Esophagus mucosa (tissue), 1 donor: ENCODE results near the gene MIEN1. TPM values are rescaled to one million over a fixed set of nuclear protein-coding genes. Genes with fewer than 3 reads are reported as not detected.
"Not testable (repeated sequence)": the region's sequence is repeated elsewhere in the genome, so short reads cannot be mapped to it uniquely, and the experiment has no call there.

Experiments
- ATAC-seq: fragments of 200-7000 bp; cut with Tn5 transposase; one replicate; pipeline ENCODE4 v1.9.1; 2020
- total RNA-seq: library from RNA; stranded (reverse); gene quantifications from one replicate; pipeline ENCODE4 v1.2.4, GENCODE V29; 2023
- donor health status: DM: yes; HTN: yes; CAD: no.

The MIEN1 gene
- total RNA-seq, 1 donor from 2014 or later: 44.3 TPM

GRCh38 chr17:39739885-39740356 is 9.6 kb upstream of the MIEN1 start:
- peak; percentile 25 for ATAC-seq

- ATAC-seq: peak; percentile 63
Observed at GRCh38 chr17:39738983-39739884, 8.9 kb upstream of the MIEN1 start.

- peak; percentile 22 for ATAC-seq
Observed at GRCh38 chr17:39738568-39738901, 8.2 kb upstream of the MIEN1 start.

GRCh38 chr17:39737760-39738567 is 7.6 kb upstream of the MIEN1 start, which contains the start of gene GRB7:
Gene GRB7, plus strand, starts transcription at chr17:39737938. Its CDS starts 4,364 bp downstream, at chr17:39742302.
- ATAC-seq: peak; percentile 40

- ATAC-seq: no peak
Observed at GRCh38 chr17:39737206-39737759, 7.0 kb upstream of the MIEN1 start.

- ATAC-seq: no peak
Observed at GRCh38 chr17:39736319-39737165, 6.2 kb upstream of the MIEN1 start.

- ATAC-seq: no peak
Observed at GRCh38 chr17:39735882-39736281, 5.5 kb upstream of the MIEN1 start.

GRCh38 chr17:39732586-39732985 is 2.3 kb upstream of the MIEN1 start:
- no peak for ATAC-seq

GRCh38 chr17:39729280-39729851 is 966 bp downstream of the MIEN1 start:
- peak; percentile 1 for ATAC-seq

GRCh38 chr17:39727556-39727955 is 2.8 kb downstream of the MIEN1 start:
- no peak for ATAC-seq

GRCh38 chr17:39726617-39727016 is 3.7 kb downstream of the MIEN1 start:
- ATAC-seq: no peak

- not testable (repeated sequence) for ATAC-seq
Observed at GRCh38 chr17:39725923-39726322, 4.4 kb downstream of the MIEN1 start.

GRCh38 chr17:39724731-39725130 is 5.6 kb downstream of the MIEN1 start:
- ATAC-seq: no peak

GRCh38 chr17:39722965-39723848 is 7.1 kb downstream of the MIEN1 start:
- ATAC-seq: peak; percentile 69

- ATAC-seq: no peak
Observed at GRCh38 chr17:39722104-39722503, 8.2 kb downstream of the MIEN1 start.

- no peak for ATAC-seq
Observed at GRCh38 chr17:39719563-39720355, 10.6 kb downstream of the MIEN1 start.

GRCh38 chr17:39717660-39718059 is 12.7 kb downstream of the MIEN1 start:
- ATAC-seq: no peak

- ATAC-seq: peak; percentile 87
Observed at GRCh38 chr17:39716879-39717536, 13.3 kb downstream of the MIEN1 start.
